Fibroblast of peridontal ligament (primary cell): Measurements from ENCODE around the gene CDH22.

ENCODE experiments used
- DNase-seq: peaks from one replicate; pipeline ENCODE4 v3.0.0-alpha.2; 2010; ENCODE audit errors: extremely low read depth

The CDH22 gene

GRCh38 chr20:46343975-46344357, 35.7 kb upstream of the CDH22 start:
- no peak for DNase-seq

GRCh38 chr20:46343348-46343974, 35.2 kb upstream of the CDH22 start:
- DNase-seq, result no peak

- DNase-seq, result no peak
Measured at GRCh38 chr20:46342451-46343347, 34.4 kb upstream of the CDH22 start.

GRCh38 chr20:46342010-46342378, 33.7 kb upstream of the CDH22 start:
- no peak for DNase-seq

GRCh38 chr20:46341074-46342009, 33.0 kb upstream of the CDH22 start:
- DNase-seq, result no peak

DNA sequence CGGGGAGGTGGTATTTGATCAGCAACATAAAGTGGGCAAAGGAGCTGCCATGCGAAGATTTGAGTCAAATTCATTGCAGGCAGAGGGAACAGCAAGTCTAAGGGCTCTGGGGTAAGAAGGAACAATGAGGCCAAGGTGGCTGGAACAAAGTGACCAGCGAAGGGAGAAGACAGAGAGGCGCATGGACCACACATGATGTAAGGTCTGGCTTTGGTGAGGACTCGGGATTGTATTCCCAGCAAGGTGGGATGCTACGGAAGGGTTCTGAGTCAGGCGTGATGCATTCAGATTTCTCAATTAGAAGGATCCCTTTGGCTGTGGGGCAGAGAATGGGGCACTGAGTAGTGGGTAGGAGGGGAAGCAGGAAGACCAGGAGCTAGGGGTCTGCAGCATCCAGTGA, 30.7 kb upstream of the CDH22 start:
- DNase-seq, result no peak

GRCh38 chr20:46336735-46337134, 28.4 kb upstream of the CDH22 start:
- DNase-seq, result no peak

DNA sequence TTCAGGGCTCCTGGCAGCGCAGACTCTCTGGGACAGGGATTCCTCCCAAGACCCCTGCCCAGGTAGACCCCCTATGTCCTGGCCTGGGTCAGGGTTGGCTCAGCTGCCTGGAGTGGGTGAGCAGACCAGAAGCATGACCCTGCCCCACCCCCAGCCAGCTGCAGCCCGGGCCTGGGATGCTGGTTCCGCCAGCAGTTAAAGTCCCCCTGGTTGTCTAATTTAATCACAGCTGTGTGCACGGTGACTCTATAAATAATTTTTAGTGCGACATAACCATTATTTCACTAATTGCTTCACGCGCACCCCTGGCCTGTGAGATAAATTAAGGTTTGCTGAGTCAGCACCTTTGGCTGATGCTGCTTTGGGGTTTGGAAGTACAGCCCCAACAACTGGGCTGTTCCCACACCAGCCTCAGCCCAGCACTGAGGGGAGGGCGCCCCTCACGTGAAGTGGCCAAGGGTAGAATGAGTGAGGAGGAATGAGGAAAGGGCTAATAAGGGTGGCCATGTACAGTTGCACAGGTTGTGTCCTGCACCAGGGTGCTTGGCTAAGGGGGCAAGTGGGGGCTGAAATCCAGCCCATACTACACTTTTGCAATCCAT, 26.1 kb upstream of the CDH22 start:
- no peak for DNase-seq

- DNase-seq, result no peak
Measured at GRCh38 chr20:46333161-46333991, 25.1 kb upstream of the CDH22 start.

- no peak for DNase-seq
Measured at GRCh38 chr20:46332373-46333160, 24.3 kb upstream of the CDH22 start.

DNA sequence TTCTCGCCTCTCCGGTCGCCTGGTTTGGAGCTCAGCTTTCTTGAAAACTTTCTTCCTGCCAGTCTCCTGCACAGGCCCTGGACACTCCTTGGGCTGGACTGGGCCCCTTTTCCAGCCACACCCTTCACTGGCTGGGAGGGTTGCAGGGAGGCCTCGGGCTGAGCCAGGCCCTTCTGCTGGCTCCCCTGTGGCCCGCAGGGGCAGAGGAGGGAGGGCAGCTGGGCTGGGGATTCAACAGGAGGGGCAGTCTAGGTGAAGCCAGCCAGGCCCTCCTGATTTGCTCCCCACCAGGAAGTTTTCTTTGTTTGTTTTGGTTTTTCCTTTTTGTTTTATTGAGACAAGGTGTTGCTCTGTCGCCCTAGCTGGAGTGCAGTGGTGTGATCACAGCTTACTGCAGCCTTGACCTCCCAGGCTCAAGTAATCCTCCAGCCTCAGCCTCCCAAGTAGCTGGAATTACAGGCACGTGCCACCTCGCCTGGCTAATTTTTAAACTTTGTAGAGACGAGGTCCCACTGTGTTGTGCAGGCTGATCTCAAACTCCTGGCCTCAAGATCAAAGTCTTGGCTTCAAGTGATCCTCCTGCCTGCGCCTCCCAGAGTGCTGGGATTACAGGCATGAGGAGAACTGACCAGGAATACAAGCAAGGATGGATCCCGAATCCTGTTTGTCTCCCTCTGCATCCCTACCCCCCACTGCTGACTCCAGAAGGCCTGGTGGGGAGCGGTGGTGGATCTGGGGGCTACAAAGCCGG, 23.5 kb upstream of the CDH22 start:
- DNase-seq, result no peak

DNA sequence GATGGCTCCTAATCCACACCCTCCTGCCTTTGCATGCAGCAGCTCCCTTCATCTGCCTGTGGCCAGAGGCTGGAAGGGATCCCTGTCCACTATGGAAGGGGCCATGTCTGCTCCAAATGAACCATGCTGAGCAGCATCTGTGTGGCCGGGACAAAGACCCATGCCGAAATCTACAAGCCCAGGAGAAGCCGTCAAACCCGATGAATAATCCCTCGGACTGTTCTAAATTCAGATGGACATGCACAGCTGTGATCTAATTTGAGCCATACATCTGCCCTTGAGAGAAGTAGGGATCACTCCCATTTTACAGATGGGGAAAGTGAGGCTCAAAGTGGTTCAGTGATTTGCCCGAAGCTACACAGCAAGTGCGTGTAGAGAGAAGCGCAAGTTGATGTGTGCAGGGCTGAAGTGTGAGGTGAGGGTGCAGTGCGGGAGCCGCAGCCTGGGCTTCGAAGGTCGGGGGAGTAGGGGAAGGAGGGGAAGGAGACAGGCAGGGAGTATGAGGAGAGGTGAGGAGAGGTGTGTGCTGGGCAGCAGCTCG, 22.6 kb upstream of the CDH22 start:
- no peak for DNase-seq

DNA sequence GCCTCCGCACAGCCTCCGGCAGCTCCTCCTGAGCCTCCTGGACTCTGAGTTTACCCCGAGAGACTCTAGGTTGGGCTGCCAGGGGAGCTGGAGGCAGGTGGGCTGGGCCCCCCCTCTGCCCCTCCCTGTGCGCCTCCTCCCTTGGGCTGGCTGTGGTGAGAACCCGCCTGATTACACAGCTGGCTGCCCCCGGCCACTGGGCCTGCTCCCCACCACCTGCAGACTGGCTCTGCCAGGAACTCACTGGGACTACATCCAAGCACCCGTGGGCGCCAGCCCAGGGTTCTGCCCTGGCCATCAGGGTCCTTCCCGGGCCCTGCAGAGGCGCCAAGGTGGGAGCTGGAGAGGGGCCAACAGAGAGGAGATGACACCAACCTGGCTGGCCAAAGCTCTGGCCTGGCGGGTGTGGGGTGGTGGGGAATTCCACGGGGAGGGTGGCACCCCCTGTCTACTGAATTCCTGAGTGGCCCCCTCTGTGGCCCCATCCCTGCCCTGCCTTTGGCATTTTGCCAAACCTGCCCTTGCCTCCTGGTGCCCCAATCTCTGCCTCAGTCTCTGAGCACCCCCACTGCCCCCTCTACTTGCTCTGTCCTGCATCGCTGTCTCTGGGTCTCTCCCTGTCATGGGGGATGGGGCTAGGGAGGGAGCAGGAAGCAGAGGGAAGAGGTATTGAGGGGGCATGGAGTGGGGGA, 21.9 kb upstream of the CDH22 start:
- no peak for DNase-seq

GRCh38 chr20:46328200-46328882, 20.0 kb upstream of the CDH22 start:
- DNase-seq, result no peak

- no peak for DNase-seq
Measured at GRCh38 chr20:46327557-46327956, 19.3 kb upstream of the CDH22 start.

DNA sequence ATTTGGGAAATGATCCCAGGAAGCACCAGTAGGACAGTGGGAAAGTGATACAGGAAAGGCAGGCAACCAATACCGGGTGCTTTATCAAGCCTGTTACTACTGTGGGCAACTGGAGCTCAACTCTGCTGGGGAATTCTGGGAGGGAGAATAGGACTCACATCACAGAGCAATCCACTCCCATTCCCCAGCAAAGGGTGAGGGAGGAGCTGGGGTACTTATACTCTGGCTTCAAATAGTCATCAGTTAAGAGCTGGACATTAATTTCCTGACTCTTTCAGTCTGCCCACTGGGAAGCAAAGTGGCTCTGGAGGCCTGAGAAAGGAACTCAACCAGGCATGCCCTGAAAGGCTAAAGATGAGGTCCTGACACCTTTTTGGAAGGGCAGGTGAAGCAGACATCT, 17.5 kb upstream of the CDH22 start:
- DNase-seq, result no peak

GRCh38 chr20:46324960-46325703, 16.8 kb upstream of the CDH22 start:
- DNase-seq, result peak; percentile 20
